Heart left ventricle (tissue), 16 donors: ENCODE data around the gene SOX6. TPM values are rescaled to one million over a fixed set of nuclear protein-coding genes. Genes with fewer than 3 reads are reported as not detected.

Experiments
- ATAC-seq, 4 donors: fragments of 200-7000 bp; cut with Tn5 transposase; one replicate each; pipeline ENCODE4 v1.9.1; 2020 to 2022; ENCODE audit warnings: moderate library complexity in 4 of 4, mild to moderate bottlenecking in 3 of 4, moderate number of reproducible peaks in 1 of 4
- DNase-seq, 5 donors: peaks; one replicate each; pipeline ENCODE4 v3.0.0-alpha.2; 2020
- H3K27ac ChIP-seq, 12 donors: fragments of 200-600 bp; sonication (generic) in 4 of 12; one replicate each; pipeline versions ENCODE4 v1.5.0 to v1.8.0; 2016 to 2022; ENCODE audit warnings: mild to moderate bottlenecking in 2 of 12
- H3K27me3 ChIP-seq, 9 donors: fragments of 200-600 bp; sonication (generic) in 2 of 9; one replicate each; pipeline versions ENCODE4 v1.5.1 to v1.8.0; 2016 to 2022; ENCODE audit warnings: mild to moderate bottlenecking in 3 of 9
- H3K36me3 ChIP-seq, 9 donors: fragments of 200-600 bp; sonication (generic) in 2 of 9; one replicate each; pipeline versions ENCODE4 v1.5.0 to v1.8.0; 2018 to 2022; ENCODE audit warnings: mild to moderate bottlenecking in 2 of 9
- H3K4me1 ChIP-seq, 12 donors: fragments of 200-600 bp; sonication (generic) in 4 of 12; one replicate each; pipeline versions ENCODE4 v1.5.0 to v1.8.0; 2016 to 2022; ENCODE audit warnings: mild to moderate bottlenecking in 3 of 12
- H3K4me3 ChIP-seq, 12 donors: fragments of 200-600 bp; sonication (generic) in 4 of 12; one replicate each; pipeline versions ENCODE4 v1.5.0 to v1.8.0; 2017 to 2022; ENCODE audit warnings: mild to moderate bottlenecking in 9 of 12, moderate library complexity in 4 of 12
- H3K9me3 ChIP-seq, 12 donors: fragments of 200-600 bp; sonication (generic) in 4 of 12; one replicate each; pipeline versions ENCODE4 v1.5.0 to v1.8.0; 2016 to 2022; ENCODE audit warnings: mild to moderate bottlenecking in 1 of 12
- POLR2A ChIP-seq, 2 donors: fragments of 450-650 bp; IDR thresholded peaks; one replicate each; pipeline ENCODE4 v1.6.1; 2017; ENCODE audit warnings: antibody characterized with exemption in 2 of 2, mild to moderate bottlenecking in 2 of 2, moderate library complexity in 2 of 2
- WGBS, 4 donors: extraction: QIAGEN DNeasy Blood & Tissue Kit in 2 of 4; methylation state at CpG; one replicate each; pipeline versions ENCODE4 v1.1.5 to v1.1.7; 2013 to 2018; 5-methylcytosine and 5-hydroxymethylcytosine counted together
- intact Hi-C, 10 donors: fragments of 100-400 bp; cut with DNase I; formaldehyde crosslinking; loops; one replicate each; pipeline versions ENCODE4 v1.11.1 to v1.14.2; 2022
- polyA plus RNA-seq, 2 donors: library from polyadenylated mRNA; stranded (reverse); fragments of 200-250 nt; gene quantifications; one replicate each; pipeline ENCODE4 v1.2.3, GENCODE V29; 2013
- total RNA-seq, 9 donors: library from RNA; depleted of rRNA in 2 of 9; stranded (reverse); fragments of >200 nt in 2 of 9; fragmentation: NEBNext Ultra II Directional in 3 of 9; extraction: Animal tissue kit (Norgen Biotek cat#: 25700) in 3 of 9; gene quantifications; one replicate each; pipeline versions ENCODE4 v1.1.0 to v1.2.4, GENCODE V29; 2016 to 2023
- TF ChIP-seq, protein P1 (sequence below), 12 donors: fragments of 200-600 bp; sonication (generic) in 4 of 12; IDR thresholded peaks; one replicate each; pipeline versions ENCODE4 v1.5.0 to v1.8.0; 2018 to 2022; ENCODE audit warnings: antibody characterized with exemption in 12 of 12, mild to moderate bottlenecking in 5 of 12
- donor health status: ischemic (EF 13 %, LVEDD 7.1; RV severe dilation, severe dysfunction).
- donor health status: healthy with polysubstance abuse.
- donor health status: DM: no; HTN: yes; CAD: no.
- donor health status: DM: no; HTN: no; CAD: no.
- donor health status: ischemic (EF 25% LVEDD 6.9; RV normal size, moderate dysfunction).
- donor health status: ischemic (EF 25% LVEDD 5.7; RV mildly dilated, moderate dysfunction).
- donor health status: healthy.
- donor health status: DM: yes; HTN: yes; CAD: no.
- donor health status: ischemic (EF 35%, LVEDD 5.7; RV mildly dilated, moderate dysfunction).
- donor health status: nonischemic (EF 11% LVEDD 7.7; RV severe dilation, severe dysfunction).
- donor health status: DM: yes; HTN: yes; CAD: no.
- donor health status: PGD.
- donor health status: ischemic (EF 29% LVEDD 5.4; RV normal size, mild dysfunction).
- donor health status: nonischemic (EF 23%, LVEDD 6.1; RV moderate dilation, normal function).

SOX6 gene
- total and polyA plus RNA-seq, 11 donors = 1.5 to 39.6 (median 15.6) TPM

DNA sequence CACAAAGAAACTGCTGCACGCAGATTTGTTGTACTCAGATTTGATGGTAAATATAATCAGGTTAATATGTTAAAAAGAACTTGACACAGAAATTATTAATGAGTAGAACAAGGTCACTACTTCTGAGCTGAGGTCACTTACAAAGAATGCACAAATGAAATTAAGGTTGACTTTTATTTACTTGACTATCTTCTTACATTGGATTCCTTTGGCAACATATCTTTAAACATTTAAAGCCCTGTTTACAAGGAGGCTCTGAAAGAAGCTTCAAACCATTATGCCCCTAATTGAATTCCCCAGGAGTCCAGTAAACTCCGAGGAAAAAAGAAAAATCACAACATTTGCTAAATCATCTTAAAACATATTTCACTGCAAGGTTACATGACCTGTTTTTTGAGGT is 245.5 kb downstream of the SOX6 start:
- no peaks in the 10 kb centered on the region for H3K36me3 ChIP-seq
- no peak for TF ChIP-seq POLR2A (IDR thresholded peaks at IDR 0.05)
- TF ChIP-seq, protein P1, sequence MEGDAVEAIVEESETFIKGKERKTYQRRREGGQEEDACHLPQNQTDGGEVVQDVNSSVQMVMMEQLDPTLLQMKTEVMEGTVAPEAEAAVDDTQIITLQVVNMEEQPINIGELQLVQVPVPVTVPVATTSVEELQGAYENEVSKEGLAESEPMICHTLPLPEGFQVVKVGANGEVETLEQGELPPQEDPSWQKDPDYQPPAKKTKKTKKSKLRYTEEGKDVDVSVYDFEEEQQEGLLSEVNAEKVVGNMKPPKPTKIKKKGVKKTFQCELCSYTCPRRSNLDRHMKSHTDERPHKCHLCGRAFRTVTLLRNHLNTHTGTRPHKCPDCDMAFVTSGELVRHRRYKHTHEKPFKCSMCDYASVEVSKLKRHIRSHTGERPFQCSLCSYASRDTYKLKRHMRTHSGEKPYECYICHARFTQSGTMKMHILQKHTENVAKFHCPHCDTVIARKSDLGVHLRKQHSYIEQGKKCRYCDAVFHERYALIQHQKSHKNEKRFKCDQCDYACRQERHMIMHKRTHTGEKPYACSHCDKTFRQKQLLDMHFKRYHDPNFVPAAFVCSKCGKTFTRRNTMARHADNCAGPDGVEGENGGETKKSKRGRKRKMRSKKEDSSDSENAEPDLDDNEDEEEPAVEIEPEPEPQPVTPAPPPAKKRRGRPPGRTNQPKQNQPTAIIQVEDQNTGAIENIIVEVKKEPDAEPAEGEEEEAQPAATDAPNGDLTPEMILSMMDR (IDR thresholded peaks at IDR 0.05) = no peak
- peaks cover 0 to 49% (median 12%) of the 10 kb centered on the region in 12 donors for H3K4me1 ChIP-seq
- peak overlapping the region in 2 of 12 donors; percentile 8 to 15 for H3K4me3 ChIP-seq
- H3K27me3 ChIP-seq = no peaks in the 10 kb centered on the region
- DNase-seq = no peak
- H3K27ac ChIP-seq = peak overlapping the region in 4 of 12 donors; percentile 4 to 43 (median 28)
- intact Hi-C loops = no loop called here
- no peak for ATAC-seq
- peaks cover 0 to 7% (median under 1%) of the 10 kb centered on the region in 12 donors for H3K9me3 ChIP-seq
- WGBS, 4 donors = 75 to 86% (median 81%) methylated on average over 2 of the region's 2 CpGs

DNA sequence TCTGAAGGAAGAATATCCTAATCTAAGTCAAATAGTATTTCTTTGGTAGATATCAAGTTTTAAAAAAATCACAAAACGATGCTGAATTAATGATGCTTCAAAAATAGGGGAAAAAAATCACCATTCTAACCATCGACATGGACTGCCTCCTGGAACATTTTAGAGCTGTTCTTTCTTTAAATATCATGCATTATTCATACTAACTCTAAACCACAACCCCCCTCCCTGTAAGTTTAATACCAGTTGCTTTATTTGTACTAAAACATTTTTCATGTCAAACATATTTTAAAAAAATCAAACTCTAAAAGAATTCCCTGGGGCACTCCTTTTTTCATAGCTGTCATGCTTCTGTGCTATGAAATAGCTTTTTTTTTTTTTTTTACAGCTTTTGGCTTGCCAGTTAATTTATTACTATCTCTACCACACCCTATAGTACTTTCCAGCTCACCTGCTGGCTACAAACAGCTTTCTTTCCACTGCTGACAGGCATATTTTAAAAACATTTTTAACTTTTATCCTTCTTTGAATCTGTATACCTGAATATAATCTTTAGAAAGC is 256.9 kb downstream of the SOX6 start:
- H3K27me3 ChIP-seq = no peaks in the 10 kb centered on the region
- 82 to 94% (median 88%) methylated on average over 2 of the region's 2 CpGs for WGBS, 4 donors
- no peak overlapping the region for H3K27ac ChIP-seq
- TF ChIP-seq POLR2A (IDR thresholded peaks at IDR 0.05) = no peak
- TF ChIP-seq, protein P1 (IDR thresholded peaks at IDR 0.05) = no peak
- intact Hi-C loops = no loop called here
- H3K36me3 ChIP-seq = no peaks in the 10 kb centered on the region
- H3K9me3 ChIP-seq = peaks cover 0 to 9% (median 0%) of the 10 kb centered on the region in 12 donors
- DNase-seq (no peak), ATAC-seq (no peak)
- H3K4me3 ChIP-seq = no peak overlapping the region
- peaks cover 0 to 8% (median 0%) of the 10 kb centered on the region in 12 donors for H3K4me1 ChIP-seq

DNA sequence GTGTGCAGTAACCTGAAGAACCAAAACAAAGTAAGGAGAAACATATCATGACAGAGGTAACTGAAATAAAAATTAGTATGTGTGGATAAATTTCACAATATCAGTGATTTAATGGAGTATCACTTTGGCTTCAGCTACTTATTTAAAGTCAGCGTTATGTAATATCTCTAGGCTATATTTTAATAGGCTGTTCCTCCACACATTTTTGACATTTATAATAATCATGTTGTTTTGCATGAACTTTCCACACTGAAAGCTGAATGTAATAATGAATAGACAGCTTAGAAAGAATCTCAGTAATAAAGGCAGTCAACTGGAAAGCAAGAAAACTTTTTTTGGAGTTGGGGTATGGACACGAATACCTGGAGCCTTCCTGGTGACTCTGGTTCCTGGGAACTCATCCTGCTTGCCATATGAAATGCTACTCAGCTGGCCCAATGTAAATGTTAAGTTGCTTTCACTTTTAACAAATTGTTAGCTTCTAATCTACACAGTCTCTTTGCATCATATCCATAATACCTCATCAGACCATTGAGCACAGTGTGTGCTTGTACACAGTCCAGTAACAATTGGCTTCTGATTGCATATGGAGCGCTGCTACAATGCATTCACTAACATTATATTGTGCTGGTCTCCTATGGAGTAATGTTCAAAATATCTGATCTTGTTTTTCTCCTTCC is 257.7 kb downstream of the SOX6 start:
- no peaks in the 10 kb centered on the region for H3K27me3 ChIP-seq
- no peak overlapping the region for H3K27ac ChIP-seq
- 75 to 91% (median 85%) methylated on average over 3 of the region's 3 CpGs for WGBS, 4 donors
- H3K9me3 ChIP-seq = peaks cover 0 to 9% (median 0%) of the 10 kb centered on the region in 12 donors
- no peak for DNase-seq
- no peaks in the 10 kb centered on the region for H3K36me3 ChIP-seq
- TF ChIP-seq, protein P1 (IDR thresholded peaks at IDR 0.05) = no peak
- no peak for TF ChIP-seq POLR2A (IDR thresholded peaks at IDR 0.05)
- peaks cover 0 to 8% (median 0%) of the 10 kb centered on the region in 12 donors for H3K4me1 ChIP-seq
- intact Hi-C loops = no loop called here
- no peak overlapping the region for H3K4me3 ChIP-seq
- no peak for ATAC-seq

DNA sequence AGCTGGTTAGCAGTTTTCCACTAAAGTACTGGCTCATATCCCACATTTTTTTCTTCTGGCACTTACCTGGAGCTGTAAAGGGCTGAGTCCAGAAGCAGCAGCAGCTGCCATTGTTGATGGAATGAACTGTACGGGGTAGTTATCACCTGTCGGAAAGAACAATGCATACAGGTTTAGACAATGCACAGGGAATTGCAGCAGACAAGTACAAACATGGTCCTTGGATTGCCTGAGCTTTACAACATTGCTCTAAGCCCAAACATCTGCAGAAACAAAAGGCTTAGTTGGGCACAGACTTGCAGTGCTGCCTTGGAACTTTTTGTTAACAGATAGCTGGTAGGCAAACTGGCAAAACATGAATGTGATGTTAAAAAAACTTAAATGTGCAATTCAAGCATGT is 258.8 kb downstream of the SOX6 start:
- ATAC-seq = no peak
- DNase-seq = no peak
- Histone ChIP-seq H3K27me3 (no peaks in the 10 kb centered on the region), H3K4me3 (no peak overlapping the region), H3K9me3 (peaks cover 0 to 5% (median 0%) of the 10 kb centered on the region in 12 donors), H3K4me1 (peaks cover 0 to 17% (median 0%) of the 10 kb centered on the region in 12 donors), H3K36me3 (no peaks in the 10 kb centered on the region), H3K27ac (no peak overlapping the region)
- intact Hi-C loops = no loop called here
- 74 to 84% (median 75%) methylated on average over 2 of the region's 2 CpGs for WGBS, 4 donors
- TF ChIP-seq POLR2A (IDR thresholded peaks at IDR 0.05) = no peak
- TF ChIP-seq, protein P1 (IDR thresholded peaks at IDR 0.05) = no peak
